ENCODE data around the gene ERF. TPM values are rescaled to one million over a fixed set of nuclear protein-coding genes. Genes with fewer than 3 reads are reported as not detected.

ERF gene
- total and polyA plus RNA-seq, 2 experiments from 2014 or later: 24.4 to 47.1 TPM

DNA sequence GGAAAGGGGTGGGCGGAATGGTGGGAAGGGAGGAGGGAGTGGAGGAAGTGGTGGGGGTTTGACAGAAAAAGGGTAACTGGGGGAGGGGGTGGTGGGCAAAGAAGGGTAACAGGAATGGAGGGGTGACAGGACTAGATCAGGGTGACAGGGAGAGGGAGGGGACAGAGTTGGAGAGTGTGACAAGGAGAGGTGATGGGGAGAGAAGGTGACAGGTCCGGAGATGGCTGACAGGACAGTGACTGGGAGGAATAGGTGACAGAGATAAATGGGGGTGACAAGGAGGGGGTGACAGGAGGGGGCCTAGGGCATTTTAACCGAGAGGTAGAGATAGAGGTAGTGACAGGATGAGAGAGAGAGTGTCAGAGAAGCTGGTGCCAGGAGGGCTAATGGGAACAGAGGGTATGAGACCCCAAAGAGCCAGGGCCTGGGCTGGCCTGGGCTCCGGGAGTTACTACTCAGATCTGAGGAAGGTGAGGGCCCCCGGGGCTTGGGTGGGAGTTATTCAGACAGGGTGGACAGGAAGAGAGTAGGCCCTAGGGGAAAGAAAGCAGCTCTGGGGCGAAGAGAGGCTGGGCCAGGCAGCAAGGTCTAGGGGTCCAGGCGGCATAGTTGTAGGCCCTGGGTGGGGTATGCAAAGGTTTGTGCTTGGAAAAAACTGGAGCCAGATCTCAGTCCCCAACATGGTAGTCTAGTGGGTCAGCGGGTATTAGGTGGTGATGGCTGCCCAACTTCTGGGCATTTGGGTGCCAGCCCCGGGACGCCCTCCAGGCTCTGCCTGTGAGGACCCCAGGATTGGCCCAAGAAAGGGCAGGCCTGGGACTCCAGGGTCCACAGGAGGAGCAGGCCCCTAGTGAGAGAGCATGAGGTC, 14.8 kb upstream of the ERF start:
- no peak for DNase-seq (ENCODE audit: low spot score)
- TF ChIP-seq EZH2 (IDR thresholded peaks at IDR 0.05; ENCODE audit: borderline replicate concordance) (no peak), EZH2phosphoT487 (IDR thresholded peaks at IDR 0.05; ENCODE audit: low read depth, severe bottlenecking, unreplicated experiment) (no peak)
- TF ChIP-seq, protein P1, sequence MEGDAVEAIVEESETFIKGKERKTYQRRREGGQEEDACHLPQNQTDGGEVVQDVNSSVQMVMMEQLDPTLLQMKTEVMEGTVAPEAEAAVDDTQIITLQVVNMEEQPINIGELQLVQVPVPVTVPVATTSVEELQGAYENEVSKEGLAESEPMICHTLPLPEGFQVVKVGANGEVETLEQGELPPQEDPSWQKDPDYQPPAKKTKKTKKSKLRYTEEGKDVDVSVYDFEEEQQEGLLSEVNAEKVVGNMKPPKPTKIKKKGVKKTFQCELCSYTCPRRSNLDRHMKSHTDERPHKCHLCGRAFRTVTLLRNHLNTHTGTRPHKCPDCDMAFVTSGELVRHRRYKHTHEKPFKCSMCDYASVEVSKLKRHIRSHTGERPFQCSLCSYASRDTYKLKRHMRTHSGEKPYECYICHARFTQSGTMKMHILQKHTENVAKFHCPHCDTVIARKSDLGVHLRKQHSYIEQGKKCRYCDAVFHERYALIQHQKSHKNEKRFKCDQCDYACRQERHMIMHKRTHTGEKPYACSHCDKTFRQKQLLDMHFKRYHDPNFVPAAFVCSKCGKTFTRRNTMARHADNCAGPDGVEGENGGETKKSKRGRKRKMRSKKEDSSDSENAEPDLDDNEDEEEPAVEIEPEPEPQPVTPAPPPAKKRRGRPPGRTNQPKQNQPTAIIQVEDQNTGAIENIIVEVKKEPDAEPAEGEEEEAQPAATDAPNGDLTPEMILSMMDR (IDR thresholded peaks at IDR 0.05; ENCODE audit: poor library complexity): no peak
- Histone ChIP-seq H3K4me2 (peak overlapping the region; percentile 88), H3K79me2 (peaks cover 38% of the 10 kb centered on the region), H3K9me2 (replicated peaks; ENCODE audit: insufficient read depth) (no peaks in the 10 kb centered on the region), H3K27ac (peak overlapping the region; percentile 45), H2AFZ (no peak overlapping the region), H3K9me3 (ENCODE audit: low read depth) (no peaks in the 10 kb centered on the region), H3K27me3 (no peaks in the 10 kb centered on the region), H3K4me3 (peak overlapping the region; percentile 9), H3K4me1 (ENCODE audit: insufficient read depth) (peaks cover 17% of the 10 kb centered on the region), H3K36me3 (replicated peaks; ENCODE audit: insufficient read depth, low read depth) (no peaks in the 10 kb centered on the region), H4K20me1 (ENCODE audit: insufficient read depth, poor library complexity, severe bottlenecking) (no peaks in the 10 kb centered on the region)
- 69% methylated on average over 9 of the region's 10 CpGs for WGBS (ENCODE audit: low lambda C conversion rate, missing lambda C conversion rate)

- no peak within 1 kb of the TSS for H2AFZ ChIP-seq
- peak within 1 kb of the TSS; percentile 88 for H3K4me2 ChIP-seq
- no peaks in the 10 kb centered on the region for H3K9me3 ChIP-seq (ENCODE audit: low read depth)
- under 1% methylated on average over 36 of the region's 52 CpGs for WGBS (ENCODE audit: low lambda C conversion rate, missing lambda C conversion rate)
- peak; percentile 100 for DNase-seq (ENCODE audit: low spot score)
- peaks cover 17% of the 10 kb centered on the region for H3K4me1 ChIP-seq (ENCODE audit: insufficient read depth)
- H3K27ac ChIP-seq: peak within 1 kb of the TSS; percentile 89
- peaks cover 30% of the 10 kb centered on the region for H3K79me2 ChIP-seq
- no peaks in the 10 kb centered on the region for H3K27me3 ChIP-seq
- peak within 1 kb of the TSS; percentile 9 for H3K4me3 ChIP-seq
- H3K9me2 ChIP-seq (replicated peaks; ENCODE audit: insufficient read depth): no peaks in the 10 kb centered on the region
- TF ChIP-seq EZH2 (IDR thresholded peaks at IDR 0.05; ENCODE audit: borderline replicate concordance): no peak
- no peak for TF ChIP-seq EZH2phosphoT487 (IDR thresholded peaks at IDR 0.05; ENCODE audit: low read depth, severe bottlenecking, unreplicated experiment)
- TF ChIP-seq, protein P1 (IDR thresholded peaks at IDR 0.05; ENCODE audit: poor library complexity): no peak
- H4K20me1 ChIP-seq (ENCODE audit: insufficient read depth, poor library complexity, severe bottlenecking): no peaks in the 10 kb centered on the region
- no peaks in the 10 kb centered on the region for H3K36me3 ChIP-seq (replicated peaks; ENCODE audit: insufficient read depth, low read depth)
Observed at GRCh38 chr19:42268704-42269477, 14.0 kb upstream of the ERF start, which contains the start of gene CIC. Gene CIC, plus strand, starts transcription at chr19:42269252. Its CDS starts 2,532 bp downstream, at chr19:42271784.

GRCh38 chr19:42268142-42268703, 13.3 kb upstream of the ERF start:
- H3K79me2 ChIP-seq: peaks cover 26% of the 10 kb centered on the region
- no peaks in the 10 kb centered on the region for H4K20me1 ChIP-seq (ENCODE audit: insufficient read depth, poor library complexity, severe bottlenecking)
- no peak for TF ChIP-seq EZH2 (IDR thresholded peaks at IDR 0.05; ENCODE audit: borderline replicate concordance)
- TF ChIP-seq, protein P1 (IDR thresholded peaks at IDR 0.05; ENCODE audit: poor library complexity): no peak
- no peak for TF ChIP-seq EZH2phosphoT487 (IDR thresholded peaks at IDR 0.05; ENCODE audit: low read depth, severe bottlenecking, unreplicated experiment)
- peak; percentile 100 for DNase-seq (ENCODE audit: low spot score)
- H3K4me1 ChIP-seq (ENCODE audit: insufficient read depth): peaks cover 17% of the 10 kb centered on the region
- peak overlapping the region; percentile 76 for H3K4me2 ChIP-seq
- no peaks in the 10 kb centered on the region for H3K9me3 ChIP-seq (ENCODE audit: low read depth)
- H3K9me2 ChIP-seq (replicated peaks; ENCODE audit: insufficient read depth): no peaks in the 10 kb centered on the region
- H3K27ac ChIP-seq: peak overlapping the region; percentile 89
- under 1% methylated on average over 45 of the region's 46 CpGs for WGBS (ENCODE audit: low lambda C conversion rate, missing lambda C conversion rate)
- H3K4me3 ChIP-seq: peak overlapping the region; percentile 9
- H2AFZ ChIP-seq: no peak overlapping the region
- no peaks in the 10 kb centered on the region for H3K27me3 ChIP-seq
- H3K36me3 ChIP-seq (replicated peaks; ENCODE audit: insufficient read depth, low read depth): no peaks in the 10 kb centered on the region
